IMR-90 (cell line): ENCODE results near the gene MAML1. TPM values are rescaled to one million over a fixed set of nuclear protein-coding genes. Genes with fewer than 3 reads are reported as not detected.
A peak's percentile ranks its signal among the peaks of the same experiment; 100 is the strongest.

Experiments used
- ATAC-seq: fragments of 200-7000 bp; cut with Tn5 transposase; 2 replicates; pipeline ENCODE4 v1.9.1; 2020; ENCODE audit warnings: low read depth, mild to moderate bottlenecking, moderate library complexity
- BruUV-seq: library from RNA; stranded (reverse); fragments of 400-500 nt; replicated peaks from 2 replicates; lab custom pipeline; 2021; lab: Mats Ljungman, UMichigan
- CTCF ChIA-PET: fragments of 300-600 bp; formaldehyde crosslinking; extraction: SDS; loops from one replicate; lab custom pipeline; 2021; ENCODE audit warnings: antibody characterized with exemption; lab: Yijun Ruan, JAX
- POLR2A ChIA-PET: fragments of 300-600 bp; sonication (Branson Sonifier 250); formaldehyde crosslinking; loops from one replicate; lab custom pipeline; 2022; ENCODE audit warnings: antibody characterized with exemption; ENCODE audit not compliant: unreplicated experiment; lab: Charles Lee
- DNase-seq: peaks from one replicate; pipeline ENCODE4 v3.0.0; 2013
- H2AFZ ChIP-seq: replicated peaks from 2 replicates; pipeline ENCODE3; 2013; ENCODE audit warnings: low read length, mild to moderate bottlenecking; ENCODE audit not compliant: poor library complexity
- H2AK5ac ChIP-seq: 2 replicates; pipeline ENCODE4 v1.6.1; 2013; ENCODE audit warnings: low read depth, low read length, inconsistent platforms
- H2AK9ac ChIP-seq: replicated peaks from 2 replicates; pipeline ENCODE3; 2013; ENCODE audit warnings: mild to moderate bottlenecking, low read depth, low read length, moderate library complexity; ENCODE audit not compliant: poor library complexity
- H2BK120ac ChIP-seq: 2 replicates; pipeline ENCODE4 v1.6.1; 2013; ENCODE audit warnings: low read depth, low read length, inconsistent platforms
- H2BK15ac ChIP-seq: 3 replicates; pipeline ENCODE4 v1.6.1; 2013; ENCODE audit warnings: low read depth, low read length, inconsistent platforms
- H2BK20ac ChIP-seq: 2 replicates; pipeline ENCODE4 v1.6.1; 2013; ENCODE audit warnings: low read depth, mild to moderate bottlenecking, inconsistent platforms, low read length, moderate library complexity
- H2BK5ac ChIP-seq: 2 replicates; pipeline ENCODE4 v1.6.1; 2013; ENCODE audit warnings: mild to moderate bottlenecking, low read depth, low read length, inconsistent platforms; ENCODE audit not compliant: poor library complexity, severe bottlenecking
- H3K14ac ChIP-seq: replicated peaks from 2 replicates; pipeline ENCODE4 v1.6.1; 2013; ENCODE audit warnings: low read depth, low read length, inconsistent platforms
- H3K18ac ChIP-seq: 2 replicates; pipeline ENCODE4 v1.6.1; 2013; ENCODE audit warnings: low read depth, low read length, control low read depth
- H3K23ac ChIP-seq: 2 replicates; pipeline ENCODE4 v1.6.1; 2013; ENCODE audit warnings: low read depth, low read length, inconsistent platforms
- H3K27ac ChIP-seq: 2 replicates; pipeline ENCODE4 v1.5.1; 2013; ENCODE audit warnings: mild to moderate bottlenecking, control low read depth, low read length; ENCODE audit not compliant: insufficient read depth
- H3K27me3 ChIP-seq: 2 replicates; pipeline ENCODE4 v1.6.1; 2013; ENCODE audit warnings: low read length; ENCODE audit not compliant: control insufficient read depth, insufficient read depth
- H3K36me3 ChIP-seq: 2 replicates; pipeline ENCODE4 v1.6.1; 2013; ENCODE audit warnings: low read length, mixed read lengths; ENCODE audit not compliant: control insufficient read depth, insufficient read depth
- H3K4ac ChIP-seq: 2 replicates; pipeline ENCODE4 v1.6.1; 2013; ENCODE audit warnings: low read depth, low read length, inconsistent platforms
- H3K4me1 ChIP-seq: 2 replicates; pipeline ENCODE4 v1.6.1; 2013; ENCODE audit warnings: low read length, mixed read lengths; ENCODE audit not compliant: control insufficient read depth, insufficient read depth
- H3K4me2 ChIP-seq: 2 replicates; pipeline ENCODE4 v1.6.1; 2013; ENCODE audit warnings: low read depth, mild to moderate bottlenecking, control low read depth, low read length, moderate library complexity
- H3K4me3 ChIP-seq: 2 replicates; pipeline ENCODE4 v1.5.1; 2013; ENCODE audit warnings: low read depth, mild to moderate bottlenecking, control low read depth, low read length, moderate library complexity; ENCODE audit not compliant: insufficient read depth
- H3K56ac ChIP-seq: 2 replicates; pipeline ENCODE4 v1.6.1; 2013; ENCODE audit warnings: low read length, inconsistent platforms; ENCODE audit not compliant: insufficient read depth; ENCODE audit errors: extremely low read depth
- H3K79me1 ChIP-seq, 2 experiments: 2 replicates each; pipeline ENCODE4 v1.6.1; 2013; ENCODE audit warnings: low read length in 2 of 2, inconsistent platforms in 1 of 2, low read depth in 1 of 2
- H3K9ac ChIP-seq: 2 replicates; pipeline ENCODE4 v1.6.1; 2013; ENCODE audit warnings: low read depth, low read length, control low read depth
- H3K9me1 ChIP-seq: 2 replicates; pipeline ENCODE4 v1.6.1; 2013; ENCODE audit warnings: low read length, inconsistent platforms; ENCODE audit not compliant: insufficient read depth
- H3K9me3 ChIP-seq: 2 replicates; pipeline ENCODE4 v1.6.1; 2013; ENCODE audit warnings: low read length; ENCODE audit not compliant: control insufficient read depth, insufficient read depth
- H4K20me1 ChIP-seq: 2 replicates; pipeline ENCODE4 v1.6.1; 2013; ENCODE audit warnings: low read length, inconsistent platforms; ENCODE audit not compliant: insufficient read depth
- H4K5ac ChIP-seq: 2 replicates; pipeline ENCODE4 v1.6.1; 2013; ENCODE audit warnings: mild to moderate bottlenecking, low read depth, low read length, control low read depth
- H4K8ac ChIP-seq, 2 experiments: 2 replicates each; pipeline ENCODE4 v1.6.1; 2013; ENCODE audit warnings: low read depth in 2 of 2, low read length in 2 of 2, control low read depth in 1 of 2, inconsistent platforms in 1 of 2
- H4K91ac ChIP-seq: 2 replicates; pipeline ENCODE4 v1.6.1; 2013; ENCODE audit warnings: low read depth, low read length, inconsistent platforms; ENCODE audit not compliant: insufficient read depth
- BHLHE40 ChIP-seq: fragments of 150-350 bp; IDR thresholded peaks from 2 replicates; pipeline ENCODE4 v1.6.1; 2016; ENCODE audit warnings: mild to moderate bottlenecking, low read depth, low read length
- CEBPB ChIP-seq: IDR thresholded peaks from 2 replicates; pipeline ENCODE4 v1.6.1; 2012; ENCODE audit warnings: low read depth, low read length, improper control_type of control experiment
- MXI1 ChIP-seq: IDR thresholded peaks from 2 replicates; pipeline ENCODE4 v1.6.1; 2012; ENCODE audit warnings: low read depth, mild to moderate bottlenecking, low read length, moderate library complexity, borderline replicate concordance
- RAD21 ChIP-seq: IDR thresholded peaks from 2 replicates; pipeline ENCODE4 v1.6.1; 2012; ENCODE audit warnings: low read length, improper control_type of control experiment
- RFX5 ChIP-seq: IDR thresholded peaks from 2 replicates; pipeline ENCODE4 v1.8.0; 2012; ENCODE audit warnings: low read depth, mild to moderate bottlenecking, low read length, moderate library complexity
- SMC3 ChIP-seq: fragments of 150-350 bp; IDR thresholded peaks from 2 replicates; pipeline ENCODE4 v1.6.1; 2016; ENCODE audit warnings: low read depth, mild to moderate bottlenecking, antibody characterized with exemption, low read length, moderate library complexity
- WGBS, 2 experiments: methylation state at CpG; one replicate each; pipeline versions ENCODE4 v1.1.5 to v1.1.7; 2013; ENCODE audit warnings: missing lambda C conversion rate in 2 of 2; ENCODE audit not compliant: insufficient read length in 1 of 2; ENCODE audit errors: extremely low coverage in 2 of 2; 5-methylcytosine and 5-hydroxymethylcytosine counted together
- dilution Hi-C: fragments of 300-500 bp; cut with HindIII; formaldehyde crosslinking; loops from one replicate; pipeline ENCODE4 v1.14.3; 2018; ENCODE audit warnings: low sequenced_read_pairs; ENCODE audit not compliant: unreplicated experiment
- in situ Hi-C: fragments of 300-500 bp; cut with MboI; formaldehyde crosslinking; loops from 3 replicates; pipeline ENCODE4 v1.14.3; 2019; ENCODE audit warnings: low sequenced_read_pairs, inconsistent platforms, mixed read lengths
- intact Hi-C: fragments of 100-400 bp; cut with micrococcal nuclease; formaldehyde crosslinking; loops from 2 replicates; pipeline ENCODE4 v1.10.0; 2022
- polyA plus RNA-seq, 3 experiments: library from polyadenylated mRNA; depleted of rRNA; stranded (reverse); fragments of >200 nt; gene quantifications; 2 replicates each; pipeline ENCODE4 v1.2.3, GENCODE V29; 2012; ENCODE audit warnings: low replicate concordance in 1 of 3
- total RNA-seq: library from RNA; depleted of rRNA; stranded (reverse); fragments of >200 nt; gene quantifications from 2 replicates; pipeline ENCODE4 v1.2.3, GENCODE V29; 2012
- TF ChIP-seq, protein P1 (sequence below): fragments of 150-350 bp; IDR thresholded peaks from 2 replicates; pipeline ENCODE4 v1.6.1; 2017; ENCODE audit warnings: mild to moderate bottlenecking, antibody characterized with exemption, low read length, low read depth

Gene MAML1
- total and polyA plus RNA-seq, 2 of the 4 experiments (the other 2 are of a cell fraction): 4.7 to 10.2 TPM

DNA sequence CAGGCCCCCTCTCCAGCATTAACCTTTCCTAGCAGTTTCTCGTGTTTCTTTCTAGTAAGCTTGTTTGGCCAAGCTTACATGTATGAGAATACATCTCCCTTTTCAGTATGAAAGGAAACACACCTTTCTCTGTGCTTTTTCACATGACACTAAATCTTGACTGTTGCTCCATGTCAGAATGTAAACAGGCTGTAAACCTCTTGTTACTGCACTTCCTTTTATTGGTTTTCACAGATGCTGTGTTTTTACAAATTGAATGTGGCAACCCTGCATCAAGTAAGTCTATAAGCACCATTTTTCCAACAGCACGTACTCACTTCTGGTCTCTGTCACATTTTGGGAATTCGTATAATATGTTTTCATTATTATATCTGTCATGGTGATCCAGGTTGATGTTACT, 36.0 kb upstream of the MAML1 start:
- Histone ChIP-seq H3K4ac (no peak overlapping the region), H3K27me3 (no peaks in the 10 kb centered on the region), H3K79me1 (peaks cover 16 to 26% of the 10 kb centered on the region in 2 experiments), H3K14ac (no peak overlapping the region), H4K20me1 (peaks cover 18% of the 10 kb centered on the region), H3K36me3 (peaks cover 8% of the 10 kb centered on the region), H4K8ac (no peak overlapping the region), H3K56ac (no peak overlapping the region), H2BK5ac (no peak overlapping the region), H2BK20ac (no peak overlapping the region), H2AK9ac (no peak overlapping the region), H3K23ac (peak overlapping the region; percentile 61), H3K4me3 (no peak overlapping the region), H2AK5ac (no peak overlapping the region), H3K18ac (no peak overlapping the region), H2BK15ac (no peak overlapping the region), H3K27ac (no peak overlapping the region), H4K91ac (no peak overlapping the region), H3K9ac (no peak overlapping the region), H2AFZ (no peak overlapping the region), H3K9me1 (peaks cover 4% of the 10 kb centered on the region; the same call in 1 of the 2 replicates), H3K4me1 (peaks cover 2% of the 10 kb centered on the region; the same call in 1 of the 2 replicates), H4K5ac (no peak overlapping the region), H3K4me2 (no peak overlapping the region), H3K9me3 (no peaks in the 10 kb centered on the region), H2BK120ac (no peak overlapping the region)
- WGBS, 2 experiments: 83% methylated on average over 1 of the region's 3 CpGs; no CpG with 5 or more reads in 1 of the 2 experiments
- CTCF ChIA-PET: interaction anchor here (0.7 kb wide), 1 partner anchor 87 kb away, joined by 3 read pairs; no protein-coding TSS in a partner anchor
- no TSS peak for BruUV-seq
- in situ Hi-C loops: no loop called here
- intact Hi-C loops: loop anchor here (5.0 kb wide), 2 partner anchors 36 to 74 kb away; partner anchors contain the start of genes HNRNPH1 and MAML1
- dilution Hi-C loops: no loop called here
- TF ChIP-seq, protein P1, sequence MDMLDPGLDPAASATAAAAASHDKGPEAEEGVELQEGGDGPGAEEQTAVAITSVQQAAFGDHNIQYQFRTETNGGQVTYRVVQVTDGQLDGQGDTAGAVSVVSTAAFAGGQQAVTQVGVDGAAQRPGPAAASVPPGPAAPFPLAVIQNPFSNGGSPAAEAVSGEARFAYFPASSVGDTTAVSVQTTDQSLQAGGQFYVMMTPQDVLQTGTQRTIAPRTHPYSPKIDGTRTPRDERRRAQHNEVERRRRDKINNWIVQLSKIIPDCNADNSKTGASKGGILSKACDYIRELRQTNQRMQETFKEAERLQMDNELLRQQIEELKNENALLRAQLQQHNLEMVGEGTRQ: no peak
- TF ChIP-seq BHLHE40 (no peak), MXI1 (no peak), CEBPB (no peak), RFX5 (no peak), RAD21 (no peak), SMC3 (no peak)
- DNase-seq: no peak
- ATAC-seq: no peak
- POLR2A ChIA-PET: no interaction called here
